Mesodermal cell (in vitro differentiated cells): ENCODE data around the gene CPNE7.
A peak's percentile ranks its signal among the peaks of the same experiment; 100 is the strongest.

Experiments
- H3K27ac ChIP-seq: 2 replicates; pipeline ENCODE4 v1.7.0; 2013; ENCODE audit warnings: mild to moderate bottlenecking, low read depth, low read length, moderate library complexity; ENCODE audit not compliant: severe bottlenecking
- H3K36me3 ChIP-seq: 2 replicates; pipeline ENCODE4 v1.7.1; 2013; ENCODE audit warnings: mild to moderate bottlenecking, low read length, moderate library complexity; ENCODE audit not compliant: control insufficient read depth, insufficient read depth
- H3K4me1 ChIP-seq: one replicate; pipeline ENCODE4 v1.7.1; 2013; ENCODE audit warnings: mild to moderate bottlenecking, low read length; ENCODE audit not compliant: insufficient read depth, control insufficient read depth, poor library complexity, severe bottlenecking
- H3K4me3 ChIP-seq: 2 replicates; pipeline ENCODE4 v1.7.0; 2013; ENCODE audit warnings: low read length, control low read depth, mild to moderate bottlenecking; ENCODE audit not compliant: insufficient read depth, poor library complexity, severe bottlenecking; ENCODE audit errors: extremely low read depth
- H3K9me3 ChIP-seq: 2 replicates; pipeline ENCODE4 v1.7.1; 2013; ENCODE audit warnings: mild to moderate bottlenecking, low read length, moderate library complexity; ENCODE audit not compliant: control insufficient read depth
- WGBS, 2 experiments: methylation state at CpG; one replicate each; pipeline ENCODE4 v1.1.5; 2013; ENCODE audit warnings: missing lambda C conversion rate in 2 of 2; ENCODE audit not compliant: insufficient coverage in 2 of 2; 5-methylcytosine and 5-hydroxymethylcytosine counted together

CPNE7 gene

DNA sequence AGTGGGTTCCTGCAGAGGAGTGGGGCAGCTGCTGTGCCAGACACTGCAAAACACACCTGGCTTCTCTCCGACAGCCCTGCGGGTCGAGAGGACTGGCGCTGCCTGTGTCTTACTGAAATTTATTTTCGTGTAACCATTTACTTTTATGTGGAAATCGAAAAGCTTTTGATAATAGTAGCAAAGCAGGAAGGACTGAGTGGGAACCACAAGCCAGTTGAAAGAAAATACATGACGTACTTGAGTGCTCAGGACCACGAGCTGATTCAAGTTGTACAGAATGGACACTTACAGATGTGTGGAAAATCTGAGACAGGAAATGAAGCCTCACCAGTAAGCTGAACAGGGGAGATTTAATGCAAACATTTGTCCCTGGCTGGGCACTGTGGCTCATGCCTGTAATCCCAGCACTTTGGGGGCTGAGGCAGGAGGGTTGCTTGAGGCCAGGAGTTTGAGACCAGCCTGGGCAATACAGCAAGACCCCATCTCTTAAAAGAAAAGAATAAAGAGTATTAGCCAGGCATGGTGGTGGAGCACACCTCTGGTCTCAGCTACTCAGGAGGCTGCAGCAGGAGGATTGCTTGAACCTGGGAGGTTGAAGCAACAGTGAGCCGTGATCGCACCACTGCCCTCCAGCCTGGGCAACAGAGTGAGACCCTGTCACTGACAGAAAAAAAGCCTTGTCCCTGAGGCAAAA lies 26.4 kb upstream of the CPNE7 start:
- no peaks in the 10 kb centered on the region for H3K9me3 ChIP-seq
- H3K27ac ChIP-seq: no peak overlapping the region
- peaks cover 90% of the 10 kb centered on the region for H3K36me3 ChIP-seq
- WGBS, 2 experiments: 97 to 98% methylated on average over 10 of the region's 10 CpGs
- no peaks in the 10 kb centered on the region for H3K4me1 ChIP-seq
- no peak overlapping the region for H3K4me3 ChIP-seq

DNA sequence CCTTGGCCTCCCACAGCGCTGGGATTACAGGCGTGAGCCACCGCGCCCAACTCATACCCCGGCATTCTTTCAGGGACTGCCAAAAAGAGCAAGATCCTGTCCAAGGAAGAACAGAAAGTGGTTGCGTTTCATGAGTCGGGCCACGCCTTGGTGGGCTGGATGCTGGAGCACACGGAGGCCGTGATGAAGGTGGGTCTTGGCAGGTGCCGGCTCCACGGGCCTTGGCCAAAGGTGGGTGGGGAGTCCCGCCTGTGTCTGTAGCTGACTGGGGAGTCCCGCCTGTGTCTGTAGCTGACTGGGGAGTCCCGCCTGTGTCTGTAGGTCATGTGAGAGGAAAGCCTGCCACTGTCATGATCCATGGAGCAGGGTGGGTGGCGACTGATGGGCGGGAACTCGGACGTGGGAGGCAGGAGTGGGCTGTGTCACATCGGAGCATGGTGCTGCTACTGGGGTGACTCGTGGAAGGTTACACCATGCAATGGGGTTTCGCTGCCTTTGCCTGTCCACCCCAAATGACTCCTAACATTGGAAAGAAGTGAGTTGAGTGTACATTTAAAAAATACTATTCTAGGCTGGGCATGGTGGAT lies 25.0 kb upstream of the CPNE7 start:
- Histone ChIP-seq H3K27ac (no peak overlapping the region), H3K9me3 (no peaks in the 10 kb centered on the region), H3K36me3 (peaks cover 92% of the 10 kb centered on the region), H3K4me1 (no peaks in the 10 kb centered on the region), H3K4me3 (no peak overlapping the region)
- WGBS, 2 experiments: 94 to 99% methylated on average over 18 to 21 of the region's 22 CpGs

DNA sequence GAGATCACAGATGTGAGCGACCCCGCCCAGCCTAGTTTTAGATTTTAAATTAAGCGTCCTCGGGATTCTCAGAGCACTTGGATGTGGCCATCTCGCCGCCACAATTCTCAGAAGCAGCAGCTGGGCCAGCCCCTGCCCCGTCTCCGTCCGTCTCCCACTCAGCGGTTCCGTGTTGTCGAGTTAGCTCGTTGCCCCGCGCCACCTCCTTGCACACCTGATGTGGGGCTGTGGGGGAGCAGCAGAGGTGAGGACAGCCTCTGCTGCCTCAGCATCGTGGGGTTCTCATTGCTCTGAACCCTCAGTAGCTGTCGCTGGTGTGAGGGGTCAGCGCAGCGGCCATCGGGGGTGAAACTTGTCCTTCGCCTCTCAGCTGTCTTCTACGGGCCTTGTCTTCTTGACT lies 23.2 kb upstream of the CPNE7 start:
- H3K9me3 ChIP-seq: no peaks in the 10 kb centered on the region
- no peak overlapping the region for H3K4me3 ChIP-seq
- WGBS, 2 experiments: 95 to 98% methylated on average over 22 of the region's 22 CpGs
- peaks cover 87% of the 10 kb centered on the region for H3K36me3 ChIP-seq
- H3K4me1 ChIP-seq: no peaks in the 10 kb centered on the region
- H3K27ac ChIP-seq: no peak overlapping the region

GRCh38 chr16:89552913-89553312 lies 22.6 kb upstream of the CPNE7 start:
- H3K4me3 ChIP-seq: no peak overlapping the region
- H3K9me3 ChIP-seq: no peaks in the 10 kb centered on the region
- WGBS, 2 experiments: 95% methylated on average over 10 to 12 of the region's 13 CpGs
- H3K4me1 ChIP-seq: no peaks in the 10 kb centered on the region
- H3K36me3 ChIP-seq: peaks cover 84% of the 10 kb centered on the region
- no peak overlapping the region for H3K27ac ChIP-seq

- Histone ChIP-seq H3K9me3 (no peaks in the 10 kb centered on the region), H3K4me3 (no peak overlapping the region), H3K27ac (no peak overlapping the region), H3K4me1 (no peaks in the 10 kb centered on the region), H3K36me3 (peaks cover 79% of the 10 kb centered on the region)
- WGBS, 2 experiments: 92 to 94% methylated on average over 18 of the region's 18 CpGs
These were observed 21.8 kb upstream of the CPNE7 start for GRCh38 chr16:89553733-89554132.

DNA sequence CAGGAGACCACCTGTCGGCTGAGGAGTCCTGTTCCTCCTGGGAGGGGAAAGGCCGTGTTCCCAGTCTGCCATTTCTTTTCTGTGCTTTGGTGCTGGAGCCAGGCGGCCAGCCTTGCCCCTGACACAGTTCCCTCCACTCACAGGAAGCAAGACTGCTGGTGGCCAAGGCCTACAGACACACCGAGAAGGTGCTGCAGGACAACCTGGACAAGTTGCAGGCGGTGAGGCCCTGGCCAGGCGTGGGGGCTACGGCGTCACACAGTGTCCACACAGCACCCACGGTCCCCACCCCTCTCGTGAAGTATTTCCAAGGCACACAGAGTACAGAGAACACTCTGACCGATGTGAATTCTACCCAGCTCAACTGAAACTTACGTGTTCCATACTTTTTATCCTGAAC lies 21.2 kb upstream of the CPNE7 start:
- Histone ChIP-seq H3K36me3 (peaks cover 73% of the 10 kb centered on the region), H3K9me3 (no peaks in the 10 kb centered on the region), H3K4me1 (no peaks in the 10 kb centered on the region), H3K4me3 (no peak overlapping the region), H3K27ac (no peak overlapping the region)
- 94 to 99% methylated on average over 12 of the region's 12 CpGs for WGBS, 2 experiments

DNA sequence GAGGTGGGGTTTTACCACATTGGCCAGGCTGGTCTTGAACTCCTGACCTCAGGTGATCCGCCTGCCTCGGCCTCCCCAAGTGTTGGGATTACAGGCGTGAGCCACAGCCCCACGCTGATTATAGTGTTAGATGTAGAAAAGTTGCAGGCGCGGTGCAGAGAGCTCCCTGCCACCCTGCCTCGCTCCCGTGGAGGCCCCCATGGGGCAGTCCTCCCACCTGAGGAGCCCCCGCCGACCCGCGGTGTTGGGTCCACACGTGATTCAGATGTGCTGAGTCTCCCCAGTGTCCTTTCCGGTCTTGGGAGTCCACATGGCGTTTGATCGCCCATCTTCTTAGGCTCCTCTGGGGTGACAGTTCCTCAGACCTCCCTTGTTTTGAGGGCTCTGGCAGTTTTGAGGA lies 20.3 kb upstream of the CPNE7 start:
- Histone ChIP-seq H3K36me3 (peaks cover 64% of the 10 kb centered on the region), H3K4me3 (no peak overlapping the region), H3K9me3 (no peaks in the 10 kb centered on the region), H3K4me1 (peaks cover 2% of the 10 kb centered on the region), H3K27ac (no peak overlapping the region)
- 95% methylated on average over 12 to 16 of the region's 16 CpGs for WGBS, 2 experiments

- H3K4me1 ChIP-seq: peaks cover 2% of the 10 kb centered on the region
- H3K4me3 ChIP-seq: no peak overlapping the region
- no peak overlapping the region for H3K27ac ChIP-seq
- WGBS, 2 experiments: 94% methylated on average over 12 to 13 of the region's 13 CpGs
- no peaks in the 10 kb centered on the region for H3K9me3 ChIP-seq
- peaks cover 58% of the 10 kb centered on the region for H3K36me3 ChIP-seq
These were observed 19.8 kb upstream of the CPNE7 start for GRCh38 chr16:89555780-89556179.

DNA sequence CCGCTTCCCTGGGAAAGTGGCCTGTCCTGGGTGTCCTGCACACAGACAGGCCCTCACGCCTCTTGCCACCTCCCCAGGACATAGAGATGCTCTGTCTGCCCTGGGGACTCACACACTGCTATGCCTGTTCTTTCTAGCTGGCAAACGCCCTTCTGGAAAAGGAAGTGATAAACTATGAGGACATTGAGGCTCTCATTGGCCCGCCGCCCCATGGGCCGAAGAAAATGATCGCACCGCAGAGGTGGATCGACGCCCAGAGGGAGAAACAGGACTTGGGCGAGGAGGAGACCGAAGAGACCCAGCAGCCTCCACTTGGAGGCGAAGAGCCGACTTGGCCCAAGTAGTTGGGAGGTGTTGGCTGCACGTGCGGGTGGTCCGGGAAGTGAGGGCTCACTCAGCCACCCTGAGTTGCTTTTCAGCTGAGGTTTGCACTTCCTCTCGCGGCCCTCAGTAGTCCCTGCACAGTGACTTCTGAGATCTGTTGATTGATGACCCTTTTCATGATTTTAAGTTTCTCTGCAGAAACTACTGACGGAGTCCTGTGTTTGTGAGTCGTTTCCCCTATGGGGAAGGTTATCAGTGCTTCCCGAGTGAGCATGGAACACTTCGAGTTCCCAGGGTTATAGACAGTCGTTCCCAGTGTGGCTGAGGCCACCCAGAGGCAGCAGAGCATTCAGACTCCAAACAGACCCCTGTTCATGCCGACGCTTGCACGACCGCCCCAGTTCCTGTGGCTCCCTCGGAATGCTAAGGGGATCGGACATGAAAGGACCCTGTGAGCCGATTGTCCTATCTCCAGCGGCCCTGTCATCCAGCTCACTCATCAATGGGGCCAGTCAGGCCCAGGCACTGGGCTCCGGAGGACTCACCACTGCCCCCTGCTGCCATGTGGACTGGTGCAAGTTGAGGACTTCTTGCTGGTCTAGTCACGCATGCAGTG lies 18.5 kb upstream of the CPNE7 start:
- WGBS, 2 experiments: 78 to 81% methylated on average over 32 to 34 of the region's 34 CpGs
- Histone ChIP-seq H3K36me3 (peaks cover 59% of the 10 kb centered on the region), H3K4me1 (peaks cover 6% of the 10 kb centered on the region), H3K4me3 (no peak overlapping the region), H3K9me3 (no peaks in the 10 kb centered on the region), H3K27ac (peak overlapping the region; percentile 76)

- Histone ChIP-seq H3K4me1 (peaks cover 12% of the 10 kb centered on the region), H3K9me3 (no peaks in the 10 kb centered on the region), H3K4me3 (no peak overlapping the region), H3K27ac (peak overlapping the region; percentile 76), H3K36me3 (peaks cover 59% of the 10 kb centered on the region)
- 91 to 98% methylated on average over 14 to 18 of the region's 19 CpGs for WGBS, 2 experiments
These were observed 17.7 kb upstream of the CPNE7 start for GRCh38 chr16:89557690-89558490.
